Activated T-helper 17 cell treated with anti-CD3 and anti-CD28 coated beads, Interleukin-2, amount 50 U/mL, for 72 hours (primary cell): ENCODE data around the gene TLR6. TPM values are rescaled to one million over a fixed set of nuclear protein-coding genes. Genes with fewer than 3 reads are reported as not detected.
A peak's percentile ranks its signal among the peaks of the same experiment; 100 is the strongest.

ENCODE experiments used
- ATAC-seq: fragments of 150-1000 bp; cut with Tn5 transposase; replicated peaks from 2 replicates; pipeline ENCODE4 v1.10.0; 2021; ENCODE audit warnings: mild to moderate bottlenecking, moderate library complexity
- H3K27ac Mint-ChIP-seq: one replicate; pipeline ENCODE4 v1.8.0; 2022; ENCODE audit warnings: mixed read lengths
- H3K27me3 Mint-ChIP-seq: one replicate; pipeline ENCODE4 v1.8.0; 2022; ENCODE audit warnings: mixed read lengths
- H3K36me3 Mint-ChIP-seq: one replicate; pipeline ENCODE4 v1.8.0; 2022; ENCODE audit warnings: low read depth, mild to moderate bottlenecking, mixed read lengths
- H3K4me1 Mint-ChIP-seq: one replicate; pipeline ENCODE4 v1.8.0; 2022; ENCODE audit warnings: mixed read lengths
- H3K4me3 Mint-ChIP-seq: one replicate; pipeline ENCODE4 v1.8.0; 2022; ENCODE audit warnings: mild to moderate bottlenecking, mixed read lengths
- H3K9me3 Mint-ChIP-seq: one replicate; pipeline ENCODE4 v1.8.0; 2022; ENCODE audit warnings: mixed read lengths
- total RNA-seq, 2 donors: library from RNA; stranded (reverse); gene quantifications; one replicate each; pipeline ENCODE4 v1.2.3, GENCODE V29; 2022

The TLR6 gene
- 1 to 10 TPM; 2.7 to 3.0 TPM for total RNA-seq

- Mint-ChIP-seq H3K4me1 (peaks cover 33% of the 10 kb centered on the region), H3K27ac (peak within 1 kb of the TSS; percentile 94), H3K36me3 (no peaks in the 10 kb centered on the region), H3K27me3 (no peaks in the 10 kb centered on the region), H3K9me3 (no peaks in the 10 kb centered on the region), H3K4me3 (peak within 1 kb of the TSS; percentile 92)
- peak; percentile 54 for ATAC-seq
Measured at GRCh38 chr4:38856524-38857337, at the start of gene TLR6. TSS of gene TLR6 (minus strand) at chr4:38856817. CDS start at chr4:38829473, 27,344 bp downstream.

- Mint-ChIP-seq H3K9me3 (no peaks in the 10 kb centered on the region), H3K27ac (peak overlapping the region; percentile 56), H3K27me3 (no peaks in the 10 kb centered on the region), H3K4me3 (no peak overlapping the region), H3K36me3 (no peaks in the 10 kb centered on the region), H3K4me1 (no peaks in the 10 kb centered on the region)
- ATAC-seq: no peak
Measured at GRCh38 chr4:38905652-38906385, 49.2 kb upstream of the TLR6 start.

- no peaks in the 10 kb centered on the region for H3K4me1 Mint-ChIP-seq
- no peak for ATAC-seq
- H3K4me3 Mint-ChIP-seq: no peak overlapping the region
- no peaks in the 10 kb centered on the region for H3K27me3 Mint-ChIP-seq
- H3K36me3 Mint-ChIP-seq: no peaks in the 10 kb centered on the region
- no peak overlapping the region for H3K27ac Mint-ChIP-seq
- no peaks in the 10 kb centered on the region for H3K9me3 Mint-ChIP-seq
Measured at GRCh38 chr4:38904682-38905081, 48.1 kb upstream of the TLR6 start.

- no peak for ATAC-seq
- H3K27me3 Mint-ChIP-seq: no peaks in the 10 kb centered on the region
- no peaks in the 10 kb centered on the region for H3K36me3 Mint-ChIP-seq
- no peaks in the 10 kb centered on the region for H3K4me1 Mint-ChIP-seq
- H3K27ac Mint-ChIP-seq: no peak overlapping the region
- no peak overlapping the region for H3K4me3 Mint-ChIP-seq
- no peaks in the 10 kb centered on the region for H3K9me3 Mint-ChIP-seq
Measured at GRCh38 chr4:38904090-38904666, 47.6 kb upstream of the TLR6 start.

GRCh38 chr4:38902695-38903094, 46.1 kb upstream of the TLR6 start:
- ATAC-seq: peak; percentile 80
- Mint-ChIP-seq H3K4me3 (no peak overlapping the region), H3K4me1 (no peaks in the 10 kb centered on the region), H3K27me3 (peaks cover 3% of the 10 kb centered on the region), H3K27ac (no peak overlapping the region), H3K36me3 (no peaks in the 10 kb centered on the region), H3K9me3 (no peaks in the 10 kb centered on the region)

GRCh38 chr4:38902221-38902620, 45.6 kb upstream of the TLR6 start:
- H3K4me3 Mint-ChIP-seq: no peak overlapping the region
- H3K9me3 Mint-ChIP-seq: no peaks in the 10 kb centered on the region
- no peaks in the 10 kb centered on the region for H3K4me1 Mint-ChIP-seq
- H3K27me3 Mint-ChIP-seq: peaks cover 3% of the 10 kb centered on the region
- no peak overlapping the region for H3K27ac Mint-ChIP-seq
- H3K36me3 Mint-ChIP-seq: no peaks in the 10 kb centered on the region
- no peak for ATAC-seq

- Mint-ChIP-seq H3K27ac (no peak overlapping the region), H3K4me3 (no peak overlapping the region), H3K27me3 (peaks cover 11% of the 10 kb centered on the region), H3K4me1 (no peaks in the 10 kb centered on the region), H3K36me3 (no peaks in the 10 kb centered on the region), H3K9me3 (no peaks in the 10 kb centered on the region)
- ATAC-seq: no peak
Measured at GRCh38 chr4:38898245-38898644, 41.6 kb upstream of the TLR6 start.

- Mint-ChIP-seq H3K4me1 (no peaks in the 10 kb centered on the region), H3K9me3 (no peaks in the 10 kb centered on the region), H3K36me3 (no peaks in the 10 kb centered on the region), H3K4me3 (no peak overlapping the region), H3K27ac (no peak overlapping the region), H3K27me3 (peaks cover 11% of the 10 kb centered on the region)
- ATAC-seq: peak; percentile 62
Measured at GRCh38 chr4:38896940-38897339, 40.3 kb upstream of the TLR6 start.

GRCh38 chr4:38894322-38894982, 37.8 kb upstream of the TLR6 start:
- H3K27me3 Mint-ChIP-seq: peaks cover 11% of the 10 kb centered on the region
- H3K27ac Mint-ChIP-seq: no peak overlapping the region
- H3K4me1 Mint-ChIP-seq: peaks cover 9% of the 10 kb centered on the region
- peaks cover under 1% of the 10 kb centered on the region for H3K36me3 Mint-ChIP-seq
- no peak for ATAC-seq
- H3K4me3 Mint-ChIP-seq: no peak overlapping the region
- H3K9me3 Mint-ChIP-seq: no peaks in the 10 kb centered on the region

GRCh38 chr4:38891051-38891983, 34.7 kb upstream of the TLR6 start:
- no peak for ATAC-seq
- peaks cover 8% of the 10 kb centered on the region for H3K27me3 Mint-ChIP-seq
- no peak overlapping the region for H3K4me3 Mint-ChIP-seq
- peaks cover 15% of the 10 kb centered on the region for H3K4me1 Mint-ChIP-seq
- peak overlapping the region; percentile 28 for H3K27ac Mint-ChIP-seq
- H3K9me3 Mint-ChIP-seq: no peaks in the 10 kb centered on the region
- H3K36me3 Mint-ChIP-seq: peaks cover 6% of the 10 kb centered on the region

GRCh38 chr4:38889143-38889542, 32.5 kb upstream of the TLR6 start:
- H3K27ac Mint-ChIP-seq: peak overlapping the region; percentile 93
- no peaks in the 10 kb centered on the region for H3K9me3 Mint-ChIP-seq
- peaks cover 15% of the 10 kb centered on the region for H3K4me1 Mint-ChIP-seq
- ATAC-seq: peak; percentile 85
- H3K4me3 Mint-ChIP-seq: peak overlapping the region; percentile 73
- H3K27me3 Mint-ChIP-seq: no peaks in the 10 kb centered on the region
- H3K36me3 Mint-ChIP-seq: peaks cover 6% of the 10 kb centered on the region

- H3K36me3 Mint-ChIP-seq: peaks cover 4% of the 10 kb centered on the region
Measured at GRCh38 chr4:38884254-38884653, 27.6 kb upstream of the TLR6 start.

GRCh38 chr4:38876636-38877035, 20.0 kb upstream of the TLR6 start:
- H3K4me3 Mint-ChIP-seq: no peak overlapping the region
- H3K9me3 Mint-ChIP-seq: no peaks in the 10 kb centered on the region
- peaks cover 15% of the 10 kb centered on the region for H3K27me3 Mint-ChIP-seq
- H3K4me1 Mint-ChIP-seq: no peaks in the 10 kb centered on the region
- ATAC-seq: no peak
- H3K27ac Mint-ChIP-seq: no peak overlapping the region
- H3K36me3 Mint-ChIP-seq: no peaks in the 10 kb centered on the region

More at GRCh38 chr4:38884254-38884653, 27.6 kb upstream of the TLR6 start:
- Mint-ChIP-seq H3K4me1 (peaks cover 4% of the 10 kb centered on the region), H3K27me3 (no peaks in the 10 kb centered on the region), H3K4me3 (no peak overlapping the region), H3K9me3 (no peaks in the 10 kb centered on the region), H3K27ac (no peak overlapping the region)
- no peak for ATAC-seq
